HUES64 (cell line): ENCODE data around the gene ZSWIM7. TPM values are rescaled to one million over a fixed set of nuclear protein-coding genes. Genes with fewer than 3 reads are reported as not detected.

Experiments
- H3K27ac ChIP-seq: 2 replicates; pipeline ENCODE4 v1.7.0; 2013; ENCODE audit warnings: low read depth, low read length, inconsistent platforms
- H3K27me3 ChIP-seq: 2 replicates; pipeline ENCODE4 v1.6.1; 2013; ENCODE audit warnings: mild to moderate bottlenecking, low read length; ENCODE audit not compliant: insufficient read depth
- H3K36me3 ChIP-seq: 2 replicates; pipeline ENCODE4 v1.6.1; 2013; ENCODE audit warnings: mild to moderate bottlenecking, low read length; ENCODE audit not compliant: insufficient read depth
- H3K4me1 ChIP-seq: 2 replicates; pipeline ENCODE4 v1.6.1; 2013; ENCODE audit warnings: mild to moderate bottlenecking, low read length, moderate library complexity; ENCODE audit not compliant: insufficient read depth
- H3K4me3 ChIP-seq: 2 replicates; pipeline ENCODE4 v1.5.1; 2013; ENCODE audit warnings: mild to moderate bottlenecking, low read length, moderate library complexity
- H3K9ac ChIP-seq: 2 replicates; pipeline ENCODE4 v1.6.1; 2013; ENCODE audit warnings: mild to moderate bottlenecking, low read depth, low read length
- H3K9me3 ChIP-seq: 2 replicates; pipeline ENCODE4 v1.6.1; 2013; ENCODE audit warnings: low read depth, low read length; ENCODE audit not compliant: insufficient read depth
- WGBS: fragments of 150-250, 120-280 bp; methylation state at CpG from one replicate; pipeline ENCODE4 v1.1.7; 2013; ENCODE audit warnings: missing lambda C conversion rate; 5-methylcytosine and 5-hydroxymethylcytosine counted together
- polyA plus RNA-seq, 2 experiments: library from polyadenylated mRNA; stranded (reverse); fragments of 50-300 nt; gene quantifications; one replicate each; pipeline ENCODE4 v1.2.3, GENCODE V29; 2013

ZSWIM7 gene
- polyA plus RNA-seq (2013, experiment 1 of 2): 41.6 TPM
- polyA plus RNA-seq (2013, experiment 2 of 2): 47.5 TPM

- peak within 1 kb of the TSS; percentile 98 for H3K27ac ChIP-seq
- under 1% methylated on average over 91 of the region's 91 CpGs for WGBS
- peaks cover 4% of the 10 kb centered on the region; the same call in 1 of the 2 replicates for H3K4me1 ChIP-seq
- no peaks in the 10 kb centered on the region for H3K27me3 ChIP-seq
- H3K4me3 ChIP-seq: peak within 1 kb of the TSS; percentile 89
- H3K9me3 ChIP-seq: peaks cover 6% of the 10 kb centered on the region
- H3K9ac ChIP-seq: peak within 1 kb of the TSS; percentile 97
- peaks cover 42% of the 10 kb centered on the region for H3K36me3 ChIP-seq
These were observed at the start of gene ZSWIM7, which contains the start of gene TTC19 for GRCh38 chr17:15999141-15999973. ZSWIM7 (minus strand) TSS chr17:15999704; CDS start chr17:15999594, 110 bp downstream. TTC19 (plus strand) TSS chr17:15999824; CDS start chr17:15999849, 25 bp downstream.

GRCh38 chr17:16048811-16049449 lies 49.4 kb upstream of the ZSWIM7 start:
- Histone ChIP-seq H3K27me3 (no peaks in the 10 kb centered on the region), H3K9ac (no peak overlapping the region), H3K9me3 (no peaks in the 10 kb centered on the region), H3K4me3 (no peak overlapping the region), H3K4me1 (peaks cover 12% of the 10 kb centered on the region), H3K36me3 (peaks cover 55% of the 10 kb centered on the region), H3K27ac (no peak overlapping the region)
- 92% methylated on average over 14 of the region's 14 CpGs for WGBS

DNA sequence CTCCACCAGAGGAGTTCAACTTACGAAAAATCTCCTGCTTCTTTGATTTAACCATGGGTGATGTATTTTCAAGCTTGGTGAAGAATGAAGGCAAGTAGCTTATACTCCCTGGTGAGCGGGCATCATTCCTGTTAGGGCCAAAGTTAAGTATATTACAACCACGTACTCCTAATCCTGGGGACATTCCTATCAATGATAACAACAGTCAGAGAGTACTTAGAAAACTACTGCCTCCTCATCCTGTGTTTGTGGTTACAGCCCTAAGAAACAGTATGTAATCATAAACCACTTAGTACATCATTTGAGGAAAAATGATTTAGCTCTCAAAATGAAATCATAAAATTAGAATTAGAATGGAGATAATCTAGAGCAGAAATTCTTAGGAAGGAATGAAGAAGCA lies 47.5 kb upstream of the ZSWIM7 start:
- Histone ChIP-seq H3K27ac (no peak overlapping the region), H3K4me3 (no peak overlapping the region), H3K36me3 (peaks cover 70% of the 10 kb centered on the region), H3K9ac (no peak overlapping the region), H3K4me1 (peaks cover 12% of the 10 kb centered on the region), H3K27me3 (no peaks in the 10 kb centered on the region), H3K9me3 (no peaks in the 10 kb centered on the region)
- 100% methylated on average over 2 of the region's 3 CpGs for WGBS

GRCh38 chr17:16044487-16044886 lies 45.0 kb upstream of the ZSWIM7 start:
- Histone ChIP-seq H3K27me3 (no peaks in the 10 kb centered on the region), H3K4me1 (peaks cover 12% of the 10 kb centered on the region), H3K9me3 (no peaks in the 10 kb centered on the region), H3K9ac (no peak overlapping the region), H3K4me3 (no peak overlapping the region), H3K36me3 (peaks cover 83% of the 10 kb centered on the region), H3K27ac (no peak overlapping the region)
- WGBS: 76% methylated on average over 10 of the region's 10 CpGs

- WGBS: 94% methylated on average over 4 of the region's 4 CpGs
- H3K9me3 ChIP-seq: no peaks in the 10 kb centered on the region
- H3K27me3 ChIP-seq: no peaks in the 10 kb centered on the region
- H3K9ac ChIP-seq: no peak overlapping the region
- H3K36me3 ChIP-seq: peaks cover 83% of the 10 kb centered on the region
- no peak overlapping the region for H3K27ac ChIP-seq
- peaks cover 12% of the 10 kb centered on the region for H3K4me1 ChIP-seq
- no peak overlapping the region for H3K4me3 ChIP-seq
These were observed 41.3 kb upstream of the ZSWIM7 start for GRCh38 chr17:16040710-16041251.

DNA sequence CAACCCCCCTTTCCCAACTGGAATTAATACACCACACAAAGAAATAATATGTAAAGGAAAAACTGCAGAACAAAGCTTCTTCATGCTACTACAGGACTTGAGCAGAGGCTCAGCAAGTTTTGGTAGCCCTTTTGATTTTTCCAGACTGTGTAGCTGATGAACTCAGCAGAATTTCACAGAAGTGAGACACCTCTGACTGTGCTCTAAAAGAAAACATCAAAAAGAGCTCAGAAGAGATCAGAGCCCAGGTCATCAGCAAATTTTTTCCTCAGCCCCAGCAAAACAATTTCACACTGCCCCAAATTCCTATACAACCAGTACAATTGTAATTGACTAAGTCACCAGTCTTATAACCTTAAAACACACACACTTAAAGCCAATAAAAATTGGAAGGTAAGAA lies 38.1 kb upstream of the ZSWIM7 start:
- H3K36me3 ChIP-seq: peaks cover 91% of the 10 kb centered on the region
- H3K4me1 ChIP-seq: no peaks in the 10 kb centered on the region; the same call in none of the 2 replicates
- H3K27ac ChIP-seq: 0 out of 2 replicates have a peak overlapping the region, but pooled peaks have one; percentile 18
- no peak overlapping the region for H3K9ac ChIP-seq
- no peak overlapping the region for H3K4me3 ChIP-seq
- H3K27me3 ChIP-seq: no peaks in the 10 kb centered on the region
- no peaks in the 10 kb centered on the region for H3K9me3 ChIP-seq

DNA sequence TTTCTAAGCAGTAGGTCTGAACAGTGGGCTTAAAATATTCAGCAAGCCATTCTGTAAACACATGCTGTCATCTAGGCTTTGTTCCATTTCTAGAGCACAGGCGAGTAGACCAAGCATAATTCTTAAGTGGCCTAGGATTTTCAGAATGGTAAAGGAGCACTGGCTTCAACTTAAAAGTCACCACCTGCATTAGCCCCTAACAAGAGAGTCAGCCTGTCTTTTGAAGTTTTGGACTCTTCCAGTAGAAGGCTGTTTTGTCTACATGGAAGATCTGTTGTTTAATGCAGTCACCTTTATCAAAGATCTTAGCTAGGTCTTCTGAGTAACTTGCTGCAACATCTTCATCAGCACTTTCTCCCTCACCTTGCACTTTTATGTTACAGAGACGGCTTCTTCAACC lies 36.8 kb upstream of the ZSWIM7 start:
- no peaks in the 10 kb centered on the region for H3K27me3 ChIP-seq
- H3K9me3 ChIP-seq: no peaks in the 10 kb centered on the region
- H3K36me3 ChIP-seq: peaks cover 96% of the 10 kb centered on the region
- H3K9ac ChIP-seq: no peak overlapping the region
- no peak overlapping the region for H3K27ac ChIP-seq
- H3K4me3 ChIP-seq: no peak overlapping the region
- H3K4me1 ChIP-seq: no peaks in the 10 kb centered on the region; the same call in none of the 2 replicates
- 94% methylated on average over 2 of the region's 2 CpGs for WGBS

DNA sequence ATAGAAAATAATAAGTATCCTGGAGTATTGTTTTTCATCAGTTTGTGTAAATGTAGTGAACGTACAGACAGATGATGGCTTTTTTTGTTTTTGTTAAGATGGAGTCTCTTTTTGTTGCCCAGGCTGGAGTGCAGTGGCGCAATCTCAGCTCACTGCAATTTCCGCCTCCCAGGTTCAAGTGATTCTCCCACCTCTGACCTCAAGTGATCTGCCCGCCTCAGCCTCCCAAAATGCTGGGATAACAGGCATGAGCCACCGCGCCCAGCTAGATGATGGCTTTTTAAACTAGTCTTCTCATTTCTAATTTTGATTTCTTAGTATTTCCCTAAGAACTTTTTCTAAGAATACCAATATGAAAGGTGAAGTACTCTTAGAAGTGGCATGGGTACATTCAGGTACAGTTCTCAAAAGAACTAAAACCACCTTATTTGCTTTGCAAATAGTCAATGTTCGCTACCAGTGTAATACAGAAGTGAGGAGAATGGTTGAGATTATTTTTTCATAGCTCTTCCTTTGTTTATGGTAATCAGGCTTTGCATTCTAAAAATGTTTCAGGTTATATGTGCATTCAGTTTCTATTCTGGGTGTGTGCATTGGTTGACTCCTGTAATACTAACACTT lies 34.3 kb upstream of the ZSWIM7 start:
- H3K4me3 ChIP-seq: no peak overlapping the region
- H3K9ac ChIP-seq: no peak overlapping the region
- no peaks in the 10 kb centered on the region for H3K27me3 ChIP-seq
- no peaks in the 10 kb centered on the region; the same call in none of the 2 replicates for H3K4me1 ChIP-seq
- H3K9me3 ChIP-seq: no peaks in the 10 kb centered on the region
- peaks cover 97% of the 10 kb centered on the region for H3K36me3 ChIP-seq
- no peak overlapping the region for H3K27ac ChIP-seq
- 94% methylated on average over 7 of the region's 7 CpGs for WGBS

DNA sequence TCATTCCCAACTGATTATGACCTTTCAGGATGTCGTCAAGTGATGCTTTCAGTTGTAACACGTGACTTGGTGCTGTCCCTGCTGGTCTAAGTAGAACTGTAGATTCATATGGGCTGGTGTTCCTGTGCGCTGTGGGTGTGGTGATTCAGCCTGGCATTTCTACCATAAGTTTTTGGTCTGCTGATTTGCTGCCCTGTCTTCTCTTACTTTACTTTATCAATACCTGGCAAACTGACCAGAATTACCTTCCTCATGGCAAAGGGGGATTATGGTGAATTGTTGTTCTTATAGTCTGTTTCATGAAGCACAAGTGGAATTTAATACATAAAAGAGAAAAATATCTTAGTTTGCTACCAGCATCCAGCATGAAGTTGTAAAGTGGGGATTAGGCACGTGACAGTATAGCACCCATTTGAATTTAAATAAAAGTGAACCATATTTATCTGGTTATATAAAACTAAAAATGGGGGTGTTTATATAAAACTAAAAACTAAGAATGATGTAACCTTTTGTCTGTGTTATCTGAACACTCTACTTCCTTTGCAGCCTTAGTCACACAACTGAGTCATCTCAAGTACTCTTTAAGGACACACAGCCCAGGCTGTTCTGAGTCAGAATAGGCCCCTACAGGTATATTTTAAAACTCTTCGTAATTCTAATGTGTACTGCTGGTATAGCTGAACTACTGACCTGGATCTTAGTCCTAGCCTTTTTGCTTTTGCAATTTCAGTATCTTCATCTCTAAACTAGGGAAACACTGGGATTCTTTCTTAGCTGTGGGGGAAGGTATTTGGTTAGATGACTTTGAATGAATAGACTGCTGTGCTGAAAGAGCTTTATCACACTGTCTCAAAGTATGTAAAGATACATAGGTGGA lies 28.4 kb upstream of the ZSWIM7 start:
- peaks cover 11% of the 10 kb centered on the region; the same call in 1 of the 2 replicates for H3K4me1 ChIP-seq
- H3K36me3 ChIP-seq: peaks cover 97% of the 10 kb centered on the region
- H3K27me3 ChIP-seq: no peaks in the 10 kb centered on the region
- H3K9ac ChIP-seq: no peak overlapping the region
- no peak overlapping the region for H3K4me3 ChIP-seq
- WGBS: 94% methylated on average over 4 of the region's 5 CpGs
- H3K27ac ChIP-seq: peak overlapping the region; percentile 5
- H3K9me3 ChIP-seq: no peaks in the 10 kb centered on the region

DNA sequence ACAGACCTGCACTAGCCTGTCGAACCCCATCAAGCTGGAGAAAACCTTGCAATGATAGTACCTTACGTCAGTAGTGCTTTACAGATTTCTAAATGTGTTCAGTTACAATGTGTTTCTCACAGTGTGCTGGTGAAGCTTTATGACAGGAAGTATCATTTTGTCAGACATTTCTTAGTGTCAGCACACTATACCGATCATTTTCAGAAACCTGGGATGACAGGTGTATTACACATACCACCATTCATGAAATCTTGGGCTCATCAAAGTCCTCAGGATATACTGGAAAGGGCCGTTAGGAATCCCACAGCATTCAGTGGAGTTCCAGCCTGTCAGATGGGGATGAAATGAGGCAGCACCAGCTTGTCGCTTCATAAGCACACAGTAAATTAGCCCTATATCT lies 27.4 kb upstream of the ZSWIM7 start:
- Histone ChIP-seq H3K9ac (no peak overlapping the region), H3K27ac (no peak overlapping the region), H3K27me3 (no peaks in the 10 kb centered on the region), H3K9me3 (no peaks in the 10 kb centered on the region), H3K4me3 (no peak overlapping the region), H3K4me1 (peaks cover 11% of the 10 kb centered on the region; the same call in 1 of the 2 replicates), H3K36me3 (peaks cover 97% of the 10 kb centered on the region)
- WGBS: 94% methylated on average over 5 of the region's 5 CpGs
